ENCODE results near the gene TLE4. TPM values are rescaled to one million over a fixed set of nuclear protein-coding genes. Genes with fewer than 3 reads are reported as not detected.

TLE4 gene
- total RNA-seq, 1 donor from 2014 or later: 77.7 TPM

DNA sequence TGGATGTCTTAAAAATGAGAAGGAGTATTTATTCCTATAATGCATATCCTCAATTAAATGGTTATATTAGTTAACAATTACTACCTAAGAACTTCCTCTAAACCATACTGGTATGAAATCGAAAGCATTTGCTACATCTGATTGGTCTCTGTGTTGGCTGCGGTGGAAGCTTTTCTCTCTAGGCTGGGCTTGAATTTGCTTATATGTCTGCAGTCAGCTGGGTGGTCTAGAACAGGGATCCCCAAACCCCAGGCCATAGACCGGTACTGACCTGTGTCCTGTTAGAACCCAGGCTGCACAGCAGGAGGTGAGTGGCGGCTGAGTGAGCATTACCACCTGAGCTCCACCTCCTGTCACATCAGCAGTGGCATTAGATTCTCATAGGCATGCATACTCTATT lies 112.3 kb downstream of the TLE4 start:
- H3K27me3 Mint-ChIP-seq: no peaks in the 10 kb centered on the region
- TF ChIP-seq, protein P1, sequence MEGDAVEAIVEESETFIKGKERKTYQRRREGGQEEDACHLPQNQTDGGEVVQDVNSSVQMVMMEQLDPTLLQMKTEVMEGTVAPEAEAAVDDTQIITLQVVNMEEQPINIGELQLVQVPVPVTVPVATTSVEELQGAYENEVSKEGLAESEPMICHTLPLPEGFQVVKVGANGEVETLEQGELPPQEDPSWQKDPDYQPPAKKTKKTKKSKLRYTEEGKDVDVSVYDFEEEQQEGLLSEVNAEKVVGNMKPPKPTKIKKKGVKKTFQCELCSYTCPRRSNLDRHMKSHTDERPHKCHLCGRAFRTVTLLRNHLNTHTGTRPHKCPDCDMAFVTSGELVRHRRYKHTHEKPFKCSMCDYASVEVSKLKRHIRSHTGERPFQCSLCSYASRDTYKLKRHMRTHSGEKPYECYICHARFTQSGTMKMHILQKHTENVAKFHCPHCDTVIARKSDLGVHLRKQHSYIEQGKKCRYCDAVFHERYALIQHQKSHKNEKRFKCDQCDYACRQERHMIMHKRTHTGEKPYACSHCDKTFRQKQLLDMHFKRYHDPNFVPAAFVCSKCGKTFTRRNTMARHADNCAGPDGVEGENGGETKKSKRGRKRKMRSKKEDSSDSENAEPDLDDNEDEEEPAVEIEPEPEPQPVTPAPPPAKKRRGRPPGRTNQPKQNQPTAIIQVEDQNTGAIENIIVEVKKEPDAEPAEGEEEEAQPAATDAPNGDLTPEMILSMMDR (conservative IDR thresholded peaks at IDR 0.05): no peak
- peaks cover 35% of the 10 kb centered on the region for H3K36me3 Mint-ChIP-seq
- peaks cover 53% of the 10 kb centered on the region for H3K4me1 Mint-ChIP-seq (ENCODE audit: unreplicated experiment)
- H3K4me3 Mint-ChIP-seq: no peak overlapping the region
- H3K27ac Mint-ChIP-seq: no peak overlapping the region
- peaks cover 8% of the 10 kb centered on the region for H3K9me3 Mint-ChIP-seq
- DNase-seq (ENCODE audit: extremely low spot score, unreplicated experiment): no peak

DNA sequence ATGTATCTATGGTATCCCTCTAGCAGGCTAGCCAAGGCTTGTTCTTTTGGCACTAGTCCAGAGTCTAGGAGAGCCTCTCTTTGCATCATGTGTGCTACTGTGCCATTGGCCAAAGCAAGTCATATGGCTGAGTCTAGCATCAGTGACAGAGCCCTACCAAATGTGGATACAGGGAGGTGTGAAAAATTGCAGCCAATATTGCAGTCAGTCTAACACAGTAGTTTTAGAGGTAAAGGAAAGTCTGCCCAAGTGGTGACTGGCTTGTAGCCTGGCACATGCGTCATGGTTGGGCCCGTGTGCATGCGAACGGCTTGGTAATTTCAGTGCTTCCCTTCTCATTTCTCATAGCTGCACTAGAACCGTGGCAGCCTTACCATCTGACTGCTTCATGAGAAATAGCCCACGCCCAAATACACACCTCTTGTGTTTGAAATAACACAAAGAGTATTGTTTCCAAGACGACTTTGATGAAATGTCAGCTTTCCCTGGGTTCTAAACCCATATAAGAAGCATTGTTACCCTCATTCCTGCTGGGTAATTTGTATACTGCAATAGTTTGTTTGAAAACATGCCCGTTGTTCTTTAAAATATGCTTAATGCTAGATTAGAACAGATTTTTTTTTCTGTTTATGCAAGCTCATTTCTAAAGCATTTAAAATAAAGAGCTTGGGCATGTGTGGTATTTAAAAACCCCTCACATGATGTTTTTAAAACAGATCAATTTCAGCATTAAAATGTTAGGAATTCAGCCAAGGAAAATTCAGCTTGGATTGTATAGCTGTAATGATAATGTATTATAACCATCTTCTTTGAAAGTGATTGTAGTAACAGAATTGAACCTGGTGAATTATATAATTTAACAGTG lies 113.2 kb downstream of the TLE4 start:
- Mint-ChIP-seq H3K9me3 (peaks cover 8% of the 10 kb centered on the region), H3K4me1 (ENCODE audit: unreplicated experiment) (peaks cover 55% of the 10 kb centered on the region), H3K27ac (no peak overlapping the region), H3K27me3 (no peaks in the 10 kb centered on the region), H3K4me3 (no peak overlapping the region), H3K36me3 (peaks cover 37% of the 10 kb centered on the region)
- no peak for DNase-seq (ENCODE audit: extremely low spot score, unreplicated experiment)
- TF ChIP-seq, protein P1 (conservative IDR thresholded peaks at IDR 0.05): no peak

DNA sequence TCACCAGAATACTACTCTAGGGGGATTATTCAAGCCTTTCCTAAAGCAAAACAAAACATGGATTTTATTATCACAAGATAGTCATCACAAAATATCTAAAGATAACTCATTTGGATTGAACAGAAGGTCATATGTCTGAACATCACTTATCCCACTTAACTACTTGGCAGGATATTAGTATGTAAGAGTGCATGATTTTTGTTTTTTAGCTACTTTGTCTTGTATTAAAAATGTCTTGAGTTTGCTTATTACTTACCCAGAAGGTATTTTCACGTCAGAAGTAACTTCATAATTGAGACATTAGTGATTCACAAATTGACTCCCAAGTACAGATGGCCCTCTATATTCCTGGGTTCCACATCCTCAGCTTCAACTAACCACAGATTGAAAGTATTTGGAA lies 113.8 kb downstream of the TLE4 start:
- Mint-ChIP-seq H3K9me3 (peaks cover 8% of the 10 kb centered on the region), H3K4me3 (no peak overlapping the region), H3K4me1 (ENCODE audit: unreplicated experiment) (peaks cover 58% of the 10 kb centered on the region), H3K36me3 (peaks cover 39% of the 10 kb centered on the region), H3K27ac (no peak overlapping the region), H3K27me3 (no peaks in the 10 kb centered on the region)
- DNase-seq (ENCODE audit: extremely low spot score, unreplicated experiment): no peak
- TF ChIP-seq, protein P1 (conservative IDR thresholded peaks at IDR 0.05): no peak

DNA sequence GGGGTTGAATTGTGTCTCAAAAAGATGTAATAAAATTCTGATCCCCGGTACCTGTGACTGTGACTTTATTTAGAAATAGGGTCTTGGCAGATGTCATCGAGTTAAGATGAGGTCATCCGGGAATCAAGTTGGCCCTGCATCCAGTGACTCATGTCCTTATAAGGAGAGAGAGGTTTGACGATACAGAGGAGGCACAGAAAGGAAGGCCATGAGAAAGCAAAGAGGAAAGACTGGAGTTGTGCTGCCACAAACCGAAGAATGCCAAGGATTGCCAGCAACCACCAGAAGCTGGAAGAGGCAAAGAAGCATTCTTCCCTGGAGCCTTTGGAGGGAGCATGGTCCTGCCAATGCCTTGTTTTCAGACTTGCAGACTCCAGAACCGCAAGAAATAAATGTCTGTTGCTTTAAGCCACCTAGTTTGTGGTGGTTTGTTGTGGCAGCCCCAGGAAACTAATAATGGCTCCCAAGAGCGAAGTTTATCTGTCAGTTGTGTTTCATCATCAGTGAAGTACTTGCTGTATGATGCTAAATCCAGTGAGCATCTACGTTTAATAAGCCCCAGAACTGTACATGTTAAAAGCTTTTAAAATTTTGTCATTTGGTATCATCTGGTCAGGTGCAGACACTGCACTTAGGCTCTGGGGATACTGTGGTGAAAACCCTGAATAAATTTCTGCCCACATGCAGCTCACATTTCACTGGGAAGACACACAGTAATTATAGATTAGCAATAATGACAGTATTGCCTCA lies 114.8 kb downstream of the TLE4 start:
- H3K4me3 Mint-ChIP-seq: no peak overlapping the region
- H3K4me1 Mint-ChIP-seq (ENCODE audit: unreplicated experiment): peaks cover 52% of the 10 kb centered on the region
- H3K36me3 Mint-ChIP-seq: peaks cover 40% of the 10 kb centered on the region
- TF ChIP-seq, protein P1 (conservative IDR thresholded peaks at IDR 0.05): no peak
- H3K9me3 Mint-ChIP-seq: peaks cover 3% of the 10 kb centered on the region
- DNase-seq (ENCODE audit: extremely low spot score, unreplicated experiment): no peak
- no peaks in the 10 kb centered on the region for H3K27me3 Mint-ChIP-seq
- no peak overlapping the region for H3K27ac Mint-ChIP-seq

DNA sequence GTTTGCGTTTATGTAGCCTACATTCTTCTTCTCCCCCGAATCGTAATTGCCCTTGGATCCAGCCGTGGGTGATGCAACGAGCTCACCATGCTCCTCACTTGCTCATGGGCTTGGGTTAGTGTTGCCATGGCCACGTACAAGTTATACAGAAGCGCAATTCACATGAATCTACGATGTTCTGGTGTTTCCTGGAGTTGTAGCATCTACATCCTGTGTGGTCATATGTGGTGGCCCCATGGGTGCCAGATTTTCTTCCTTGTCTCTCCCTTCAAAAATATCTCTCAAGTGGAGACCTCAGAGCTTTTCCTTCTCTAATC lies 115.3 kb downstream of the TLE4 start:
- no peak for DNase-seq (ENCODE audit: extremely low spot score, unreplicated experiment)
- Mint-ChIP-seq H3K36me3 (peaks cover 40% of the 10 kb centered on the region), H3K9me3 (peaks cover 3% of the 10 kb centered on the region), H3K4me3 (no peak overlapping the region), H3K27me3 (no peaks in the 10 kb centered on the region), H3K4me1 (ENCODE audit: unreplicated experiment) (peaks cover 50% of the 10 kb centered on the region), H3K27ac (no peak overlapping the region)
- TF ChIP-seq, protein P1 (conservative IDR thresholded peaks at IDR 0.05): no peak
